SU-DHL-6 (cell line): Measurements from ENCODE around the gene PFDN1.

Source experiments
- H2AFZ ChIP-seq: fragments of 200-600 bp; sonication (generic); 2 replicates; pipeline ENCODE4 v1.6.1; 2014; ENCODE audit warnings: low read depth, mild to moderate bottlenecking, moderate library complexity, mixed read lengths, antibody characterized with exemption, low read length; ENCODE audit not compliant: severe bottlenecking
- H3F3A ChIP-seq: fragments of 200-600 bp; shearing (Covaris generic); 2 replicates; pipeline ENCODE4 v1.6.0; 2016; ENCODE audit warnings: antibody characterized with exemption, mild to moderate bottlenecking; ENCODE audit not compliant: insufficient read depth
- H3K27ac ChIP-seq: fragments of 200-600 bp; sonication (generic); 2 replicates; pipeline ENCODE4 v1.5.1; 2016; ENCODE audit warnings: low read depth, mild to moderate bottlenecking, low read length, moderate library complexity, mixed read lengths
- H3K27me3 ChIP-seq: fragments of 200-600 bp; sonication (generic), shearing (Covaris generic); 2 replicates; pipeline ENCODE4 v1.6.0; 2014; ENCODE audit warnings: mild to moderate bottlenecking, low read length
- H3K36me3 ChIP-seq: fragments of 200-600 bp; sonication (generic); 2 replicates; pipeline ENCODE4 v1.6.1; 2014; ENCODE audit warnings: mild to moderate bottlenecking, low read length, mixed read lengths
- H3K4me2 ChIP-seq: fragments of 300-600, 200-600 bp; shearing (Covaris generic), sonication (generic); 2 replicates; pipeline ENCODE4 v1.6.0; 2014; ENCODE audit warnings: low read length, low read depth, mild to moderate bottlenecking; ENCODE audit not compliant: poor library complexity, severe bottlenecking
- H3K4me3 ChIP-seq: fragments of 200-600 bp; sonication (generic); 2 replicates; pipeline ENCODE4 v1.5.1; 2014; ENCODE audit warnings: antibody characterized with exemption, low read length, mild to moderate bottlenecking, mixed read lengths; ENCODE audit not compliant: insufficient read depth, poor library complexity, severe bottlenecking
- H3K79me2 ChIP-seq: fragments of 200-600 bp; sonication (generic); 2 replicates; pipeline ENCODE4 v1.6.1; 2014; ENCODE audit warnings: mild to moderate bottlenecking, low read length, moderate library complexity; ENCODE audit not compliant: insufficient read depth
- H3K9ac ChIP-seq: fragments of 200-600 bp; sonication (generic); 2 replicates; pipeline ENCODE4 v1.7.0; 2014; ENCODE audit warnings: mild to moderate bottlenecking, low read length
- H3K9me2 ChIP-seq: fragments of 200-600 bp; sonication (generic); replicated peaks from 2 replicates; pipeline ENCODE4 v1.6.1; 2014; ENCODE audit warnings: low read length; ENCODE audit not compliant: insufficient read depth
- H3K9me3 ChIP-seq: fragments of 200-600 bp; sonication (generic); 2 replicates; pipeline ENCODE4 v1.6.1; 2014; ENCODE audit warnings: low read length, mixed read lengths; ENCODE audit not compliant: insufficient read depth
- H4K20me1 ChIP-seq: fragments of 200-600 bp; sonication (generic); 2 replicates; pipeline ENCODE4 v1.6.1; 2014; ENCODE audit warnings: low read depth, mild to moderate bottlenecking, antibody characterized with exemption, low read length, moderate library complexity, mixed read lengths
- CTCF ChIP-seq: fragments of 200-600 bp; sonication (generic); IDR thresholded peaks from one replicate; pipeline ENCODE4 v1.5.1; 2017; ENCODE audit warnings: antibody characterized with exemption, mild to moderate bottlenecking, low read length, moderate library complexity; ENCODE audit not compliant: insufficient read depth, poor library complexity, severe bottlenecking
- EZH2phosphoT487 ChIP-seq: fragments of 200-600 bp; sonication (generic), shearing (Covaris generic); conservative IDR thresholded peaks from 2 replicates; pipeline ENCODE4 v1.6.1; 2018; ENCODE audit warnings: mild to moderate bottlenecking, antibody characterized with exemption, low read length, moderate library complexity, mixed read lengths

The PFDN1 gene

DNA sequence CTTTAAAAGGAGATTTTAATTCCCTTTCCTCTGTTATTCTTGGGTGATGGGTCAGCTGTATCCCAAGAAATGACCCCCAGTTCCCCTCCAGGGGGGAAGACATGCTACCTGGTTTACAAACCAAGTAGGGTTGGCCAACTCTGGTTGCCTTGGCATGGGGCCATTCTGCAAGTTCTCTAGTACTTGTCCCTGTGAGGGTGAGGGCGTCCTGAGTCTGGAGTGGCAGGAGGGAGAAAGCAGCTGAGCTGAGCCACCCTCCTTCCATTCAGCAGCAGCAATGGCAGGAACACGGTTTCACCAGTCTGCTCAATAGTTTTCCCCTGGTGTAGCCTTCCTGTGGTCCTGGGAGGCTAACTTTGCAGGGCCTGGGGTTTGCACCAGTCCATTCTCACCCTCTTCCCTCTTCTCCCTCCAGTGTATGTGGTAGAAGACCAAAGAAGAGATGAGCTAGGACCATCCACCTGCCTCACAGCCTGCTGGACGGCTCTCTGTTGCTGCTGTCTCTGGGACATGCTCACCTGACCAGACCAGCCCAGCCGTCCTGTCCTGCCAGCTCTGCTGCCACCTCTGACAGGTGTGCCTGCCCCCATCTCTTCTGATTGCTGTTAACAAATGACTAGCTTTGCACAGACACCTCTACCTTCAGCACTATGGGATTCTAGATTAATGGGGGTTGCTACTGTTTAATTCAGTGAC, 59.9 kb downstream of the PFDN1 start:
- Histone ChIP-seq H3F3A (no peaks in the 10 kb centered on the region), H3K27me3 (no peaks in the 10 kb centered on the region), H3K36me3 (no peaks in the 10 kb centered on the region), H2AFZ (no peak overlapping the region), H4K20me1 (no peaks in the 10 kb centered on the region), H3K79me2 (no peaks in the 10 kb centered on the region), H3K4me2 (no peak overlapping the region), H3K9me2 (no peaks in the 10 kb centered on the region), H3K4me3 (no peak overlapping the region), H3K27ac (no peak overlapping the region), H3K9me3 (no peaks in the 10 kb centered on the region), H3K9ac (no peak overlapping the region)
- no peak for TF ChIP-seq EZH2phosphoT487
- TF ChIP-seq CTCF: no peak

GRCh38 chr5:140242099-140242498, 60.8 kb downstream of the PFDN1 start:
- no peak overlapping the region for H3K4me2 ChIP-seq
- no peak overlapping the region for H3K4me3 ChIP-seq
- no peaks in the 10 kb centered on the region for H3K9me3 ChIP-seq
- H3K79me2 ChIP-seq: no peaks in the 10 kb centered on the region
- TF ChIP-seq EZH2phosphoT487 (no peak), CTCF (no peak)
- no peak overlapping the region for H3K9ac ChIP-seq
- H3K9me2 ChIP-seq: no peaks in the 10 kb centered on the region
- no peak overlapping the region for H2AFZ ChIP-seq
- no peak overlapping the region for H3K27ac ChIP-seq
- no peaks in the 10 kb centered on the region for H3F3A ChIP-seq
- H4K20me1 ChIP-seq: no peaks in the 10 kb centered on the region
- no peaks in the 10 kb centered on the region for H3K27me3 ChIP-seq
- no peaks in the 10 kb centered on the region for H3K36me3 ChIP-seq

DNA sequence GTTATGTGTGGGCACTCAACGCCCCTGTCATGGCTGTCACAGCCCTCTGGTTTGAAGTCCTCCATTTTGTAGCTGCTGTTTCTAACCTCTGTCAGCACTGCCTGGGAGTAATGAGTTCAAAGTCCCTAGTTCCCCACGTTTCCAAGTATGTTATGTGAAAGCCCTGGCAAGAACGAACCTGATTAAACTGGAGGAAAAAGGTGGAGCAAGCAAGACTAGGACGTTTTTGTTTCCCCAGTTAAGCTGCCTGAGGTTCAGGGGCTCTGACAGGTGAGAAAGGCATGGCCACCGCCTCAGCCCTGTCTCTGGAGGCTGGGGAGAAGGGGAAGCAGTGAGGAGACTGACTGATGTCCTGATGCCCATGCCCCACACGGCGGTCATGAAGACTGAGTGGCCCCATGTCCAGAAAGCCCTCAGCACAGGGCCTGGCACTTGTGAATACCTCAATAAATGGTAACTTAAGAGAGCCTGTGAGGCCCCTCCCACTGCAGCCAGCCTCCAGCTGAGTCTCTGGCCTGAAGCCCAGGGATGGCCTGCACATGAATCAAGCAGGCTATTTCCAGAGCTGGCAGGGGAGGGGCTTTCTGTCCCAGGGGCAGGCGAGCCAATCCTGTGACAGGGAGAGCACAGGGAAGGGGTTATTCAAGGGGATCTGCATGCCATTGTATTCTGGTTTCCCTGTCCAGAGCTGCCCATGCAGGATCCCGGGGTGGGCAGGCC, 61.8 kb downstream of the PFDN1 start:
- no peak overlapping the region for H3K9ac ChIP-seq
- no peak overlapping the region for H3K4me3 ChIP-seq
- no peak for TF ChIP-seq CTCF
- no peak for TF ChIP-seq EZH2phosphoT487
- no peak overlapping the region for H2AFZ ChIP-seq
- H3K9me2 ChIP-seq: no peaks in the 10 kb centered on the region
- H3K27ac ChIP-seq: no peak overlapping the region
- H3K27me3 ChIP-seq: no peaks in the 10 kb centered on the region
- no peaks in the 10 kb centered on the region for H3K9me3 ChIP-seq
- no peaks in the 10 kb centered on the region for H3F3A ChIP-seq
- no peak overlapping the region for H3K4me2 ChIP-seq
- no peaks in the 10 kb centered on the region for H3K79me2 ChIP-seq
- no peaks in the 10 kb centered on the region for H3K36me3 ChIP-seq
- H4K20me1 ChIP-seq: no peaks in the 10 kb centered on the region
